Stimulated activated CD4-positive, alpha-beta T cell treated with anti-CD3 and anti-CD28 coated beads, Interleukin-1b, Interleukin-23, amount 100 ng/mL, for 24 hours (primary cell): ENCODE measurements around the gene ANO8.
"Not testable (repeated sequence)": the region's sequence is repeated elsewhere in the genome, so short reads cannot be mapped to it uniquely, and the experiment has no call there.

ENCODE experiments used
- DNase-seq, 4 experiments: peaks; one replicate each; pipeline ENCODE4 v3.0.0-alpha.2; 2020; ENCODE audit warnings: low read depth in 4 of 4, low spot score in 1 of 4

Gene ANO8

DNA sequence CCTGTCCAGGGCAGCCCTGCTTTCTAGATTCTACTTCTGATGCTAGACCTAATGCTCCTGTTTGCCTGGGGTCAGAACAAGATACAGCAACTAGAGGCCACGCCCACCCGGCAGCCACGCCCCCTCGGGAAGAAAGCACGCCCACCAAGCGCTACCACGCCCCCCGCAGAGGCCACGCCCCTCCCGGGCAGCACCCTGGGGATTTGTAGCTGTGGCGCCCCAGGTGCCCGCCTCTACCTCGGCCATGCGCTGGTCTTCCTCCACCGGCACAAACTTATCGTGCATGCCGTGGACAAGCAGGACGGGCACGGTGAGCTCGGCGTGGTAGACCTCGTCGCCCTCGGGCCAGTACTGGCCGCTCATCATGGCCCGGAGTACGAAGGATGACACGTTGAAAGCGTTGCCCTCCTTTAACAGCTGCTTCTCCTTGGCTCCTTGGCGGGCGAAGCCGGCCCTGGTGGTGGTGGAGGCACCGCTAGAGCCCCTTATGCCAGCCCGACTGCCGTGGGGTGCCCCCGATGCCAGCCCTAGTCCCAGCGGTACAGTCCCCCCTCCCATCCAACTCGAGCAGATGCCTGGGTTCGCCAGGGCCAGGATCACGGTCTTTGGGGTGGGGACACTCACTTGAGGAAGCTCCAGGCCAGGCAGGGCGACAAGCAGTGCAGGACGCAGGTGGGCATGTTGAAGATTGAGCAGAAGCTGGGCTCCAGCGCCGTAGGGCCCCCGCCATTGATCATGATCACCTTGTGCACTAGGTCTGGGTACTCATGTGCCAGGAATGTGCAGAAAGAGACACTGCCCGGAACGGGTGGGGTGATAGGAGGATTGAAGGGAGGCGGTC, 40.4 kb downstream of the ANO8 start:
- DNase-seq: peak in 3 of 4 experiments; percentile 38 to 52 (median 44)

DNA sequence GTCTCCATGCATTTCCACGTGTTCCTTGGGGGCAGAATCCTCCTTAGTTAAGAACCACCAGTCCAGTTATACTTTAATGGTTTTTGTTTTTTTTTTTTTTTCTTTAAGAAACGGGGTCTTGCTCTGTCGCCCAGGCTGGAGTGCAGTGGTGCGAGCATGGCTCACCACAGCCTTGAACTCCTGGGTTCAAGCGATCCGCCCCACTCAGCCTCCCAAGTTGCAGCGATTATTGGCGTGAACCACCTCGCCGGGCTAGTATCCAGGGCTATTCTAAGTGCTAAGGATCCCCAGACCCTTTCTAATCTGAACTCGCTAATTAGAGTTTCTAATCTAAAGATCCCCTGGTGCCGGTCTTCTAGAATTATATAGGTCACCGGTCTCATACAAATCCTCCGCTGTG, 41.0 kb downstream of the ANO8 start:
- no peak for DNase-seq

DNA sequence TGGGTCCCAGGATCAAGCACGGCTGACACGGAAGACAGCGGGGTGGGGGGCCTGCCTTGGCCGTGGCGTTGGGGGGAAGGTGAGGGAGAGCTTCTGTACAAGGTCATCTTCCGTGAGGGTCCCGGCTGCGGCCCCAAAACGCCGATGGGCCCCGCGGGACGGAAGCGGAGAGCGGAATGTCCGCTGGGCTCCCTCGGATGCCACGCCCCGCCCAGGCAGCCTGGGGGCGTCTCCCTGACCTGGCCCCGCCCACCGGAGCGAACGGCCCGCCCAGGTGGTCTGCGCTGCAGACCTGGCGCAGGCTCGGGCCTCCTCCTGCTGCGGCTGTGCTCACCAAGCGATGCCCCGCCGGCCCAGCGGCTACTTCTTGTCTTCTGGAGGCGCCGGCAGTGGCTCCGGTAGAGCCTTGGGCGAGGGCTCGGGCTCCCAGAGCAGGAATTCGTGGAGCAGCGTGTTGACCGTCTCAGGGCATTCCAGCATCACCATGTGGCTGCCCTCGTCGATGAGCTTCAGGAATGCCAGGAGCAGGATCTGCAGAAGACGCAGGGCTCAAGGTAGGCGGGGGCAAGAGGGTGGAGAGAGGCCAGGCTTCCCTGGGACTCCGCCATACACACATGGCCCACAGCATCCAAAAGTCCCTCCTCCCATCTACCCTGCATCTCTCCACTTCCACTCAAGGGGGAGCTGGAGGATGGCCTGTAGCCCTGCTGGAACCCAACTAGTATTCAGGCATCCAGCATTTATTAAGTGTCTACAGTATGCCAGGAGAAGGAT, 42.2 kb downstream of the ANO8 start:
- peak in 3 of 4 experiments; percentile 71 to 76 (median 71) for DNase-seq

DNA sequence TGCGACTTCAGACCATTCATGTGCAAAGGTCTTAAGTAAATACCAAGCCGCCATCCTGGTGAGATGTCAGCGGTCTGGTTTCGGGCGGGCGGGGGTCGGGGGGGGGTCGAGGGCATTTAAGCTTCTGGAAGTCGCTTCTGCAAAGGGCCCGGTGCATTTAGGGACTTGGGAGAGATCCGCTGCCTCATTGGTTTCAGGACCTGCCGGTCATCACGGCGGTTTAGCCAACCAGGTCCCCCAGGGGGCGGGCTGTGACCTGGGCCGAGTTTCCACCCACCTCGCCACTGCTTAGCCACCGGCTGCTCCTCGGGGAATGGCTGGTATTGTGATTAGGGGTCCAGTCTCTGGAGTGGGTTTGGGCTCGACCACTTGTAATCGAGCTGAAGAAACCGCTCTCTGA, 45.2 kb downstream of the ANO8 start:
- DNase-seq: peak in 2 of 4 experiments; percentile 22 to 59

DNA sequence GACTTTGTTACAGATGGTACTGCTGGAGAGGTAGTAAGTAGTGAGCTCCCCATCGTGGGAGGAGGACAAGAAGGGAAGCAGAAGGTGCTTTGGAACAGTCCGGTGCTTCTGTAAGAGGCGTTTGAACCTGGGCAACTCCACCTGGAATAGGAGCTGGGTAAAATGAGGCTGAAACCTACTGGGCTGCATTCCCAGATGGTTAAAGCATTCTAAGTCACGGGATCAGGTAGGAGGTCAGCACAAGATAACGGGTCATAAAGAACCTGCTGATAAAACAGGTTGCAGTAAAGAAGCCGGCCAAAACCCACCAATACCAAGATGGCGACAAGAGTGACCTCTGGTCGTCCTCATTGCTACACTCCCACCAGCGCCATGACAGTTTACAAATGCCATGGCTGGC, 47.9 kb downstream of the ANO8 start:
- DNase-seq: no peak

DNA sequence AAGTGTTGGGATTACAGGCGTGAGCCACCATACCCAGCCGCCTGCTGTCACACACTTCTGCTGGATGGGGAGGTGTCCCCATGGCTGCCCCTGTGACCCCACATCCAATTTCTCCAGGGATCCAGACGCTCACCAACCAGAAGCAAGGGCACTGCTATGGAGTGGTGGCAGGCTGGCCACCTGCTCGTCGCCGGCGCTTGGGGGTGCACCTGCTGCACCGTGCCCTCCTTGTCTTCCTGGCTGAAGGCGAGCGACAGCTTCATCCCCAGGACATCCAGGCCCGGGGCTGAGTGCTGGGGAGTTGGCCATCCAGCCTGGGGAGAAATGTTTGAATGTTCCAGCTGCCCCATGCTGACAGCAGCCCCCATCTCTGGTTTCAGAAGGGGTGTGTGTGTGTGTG, 48.4 kb downstream of the ANO8 start:
- no peak for DNase-seq

DNA sequence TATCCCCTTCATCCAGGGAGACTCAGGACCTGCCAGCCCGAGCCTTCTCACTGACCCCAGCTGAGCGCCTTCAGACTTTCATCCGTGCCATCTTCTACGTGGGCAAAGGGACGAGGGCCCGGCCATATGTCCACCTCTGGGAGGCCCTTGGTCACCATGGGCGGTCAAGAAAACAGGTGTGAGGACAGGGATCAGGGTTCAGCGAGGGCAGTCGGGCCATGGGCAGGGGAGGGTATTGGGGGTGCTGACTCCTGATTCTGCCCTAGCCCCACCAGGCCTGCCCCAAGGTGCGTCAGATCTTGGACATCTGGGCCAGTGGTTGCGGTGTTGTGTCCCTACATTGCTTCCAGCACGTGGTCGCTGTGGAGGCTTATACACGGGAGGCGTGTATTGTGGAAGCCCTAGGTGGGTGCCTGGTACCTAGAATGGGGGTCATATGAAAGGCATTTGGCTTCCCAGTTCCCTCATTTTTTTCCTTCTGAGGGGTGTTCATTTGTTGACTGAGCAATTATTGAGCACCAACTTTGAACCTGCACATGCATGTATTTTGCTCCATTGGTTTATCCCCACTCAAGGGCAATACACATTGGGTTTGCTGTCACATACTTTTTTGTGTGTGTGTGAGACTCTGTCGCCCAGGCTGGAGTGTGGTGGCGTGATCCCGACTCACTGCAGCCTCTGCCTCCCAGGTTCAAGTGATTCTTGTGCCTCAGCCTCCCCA, 49.1 kb downstream of the ANO8 start:
- no peak for DNase-seq

DNA sequence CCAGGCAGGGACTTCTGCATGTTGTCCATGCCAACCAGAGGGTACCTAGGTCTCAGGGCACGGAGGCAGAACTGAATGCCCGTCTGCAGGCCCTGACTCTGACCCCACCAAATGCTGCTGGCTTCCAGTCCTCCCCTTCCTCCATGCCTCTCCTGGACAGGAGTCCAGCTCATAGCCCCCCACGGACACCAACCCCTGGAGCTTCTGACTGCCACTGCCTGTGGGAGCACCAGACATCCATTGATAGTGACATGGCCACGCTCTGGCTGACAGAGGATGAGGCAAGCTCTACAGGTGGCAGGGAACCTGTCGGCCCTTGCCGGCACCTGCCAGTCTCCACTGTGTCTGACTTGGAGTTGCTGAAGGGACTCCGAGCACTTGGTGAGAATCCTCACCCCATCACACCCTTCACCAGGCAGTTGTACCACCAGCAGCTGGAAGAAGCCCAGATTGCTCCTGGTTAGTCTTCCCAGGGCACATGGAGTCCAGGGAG, 51.1 kb downstream of the ANO8 start:
- DNase-seq: no peak

DNA sequence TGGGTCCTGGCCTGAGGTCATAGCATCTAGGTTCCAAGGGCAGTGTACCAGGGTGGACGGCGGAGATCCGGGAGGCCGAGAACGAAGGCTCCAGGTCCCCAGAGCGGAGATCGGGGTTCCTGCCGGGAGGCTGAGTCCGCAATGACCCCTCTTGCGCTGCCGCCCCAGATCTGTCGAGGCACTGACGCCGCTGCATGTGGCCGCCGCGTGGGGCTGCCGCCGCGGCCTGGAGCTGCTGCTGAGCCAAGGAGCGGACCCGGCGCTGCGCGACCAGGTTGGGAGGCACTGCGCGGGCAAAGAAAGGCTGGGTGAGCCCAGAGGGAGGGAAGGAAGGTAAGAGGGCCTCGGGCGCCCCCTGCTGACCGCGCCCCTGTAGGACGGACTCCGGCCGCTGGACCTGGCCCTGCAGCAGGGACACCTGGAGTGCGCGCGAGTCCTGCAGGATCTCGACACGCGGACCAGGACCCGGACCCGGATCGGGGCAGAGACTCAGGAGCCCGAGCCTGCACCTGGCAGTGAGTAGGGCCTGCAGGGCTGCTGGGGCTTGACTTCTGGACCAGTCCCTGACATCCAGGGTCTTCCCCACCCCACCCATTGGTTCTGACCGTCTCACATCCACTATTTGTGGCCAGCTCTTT, 52.0 kb downstream of the ANO8 start:
- DNase-seq: peak in 3 of 4 experiments; percentile 62 to 73 (median 69)

DNA sequence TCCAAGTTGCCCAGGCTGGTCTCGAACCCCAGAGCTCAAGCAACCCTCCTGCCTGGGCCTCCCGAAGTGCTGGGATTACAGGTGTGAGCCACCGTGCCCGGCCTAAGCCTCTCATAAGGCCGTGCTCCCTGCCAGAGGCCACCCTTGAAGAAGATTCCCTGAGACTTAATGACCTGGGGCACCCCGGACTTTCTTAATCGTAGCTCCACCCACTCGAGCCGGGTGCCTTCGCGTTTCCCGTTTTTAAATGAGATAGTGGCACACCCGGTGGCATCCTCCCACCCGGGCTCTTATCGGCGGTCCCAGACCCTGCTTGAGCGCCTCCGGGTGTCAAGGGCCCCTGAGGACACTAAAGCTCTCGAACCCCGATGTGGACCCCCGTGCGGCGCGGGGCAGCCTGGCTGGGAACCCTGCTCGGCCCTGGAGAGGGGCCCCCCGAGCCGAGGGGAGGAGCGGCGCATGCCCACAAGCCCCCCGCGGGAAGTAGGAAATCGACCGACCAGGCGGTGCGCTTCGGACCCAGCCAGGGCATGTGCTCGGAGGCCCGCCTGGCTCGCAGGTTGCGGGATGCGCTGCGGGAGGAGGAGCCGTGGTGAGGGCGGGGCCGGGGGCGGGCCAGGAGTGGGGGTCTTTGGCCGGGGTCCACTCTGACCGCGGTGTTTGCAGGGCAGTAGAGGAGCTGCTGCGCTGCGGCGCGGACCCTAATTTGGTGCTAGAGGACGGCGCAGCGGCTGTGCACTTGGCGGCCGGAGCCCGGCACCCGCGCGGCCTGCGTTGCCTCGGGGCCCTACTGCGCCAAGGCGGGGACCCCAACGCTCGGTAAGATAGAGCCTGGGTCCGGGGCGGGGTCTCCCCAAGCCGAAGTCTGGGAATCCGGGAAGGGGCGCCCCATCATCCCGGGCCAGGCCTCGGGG, 53.0 kb downstream of the ANO8 start, which contains the start of gene ANKLE1:
Gene ANKLE1, plus strand, starts transcription at position 511 of the 914 bp plus-strand sequence. Its CDS starts 20 bp downstream, at position 531.
- peak in 1 of 4 experiments; percentile 39 for DNase-seq

DNA sequence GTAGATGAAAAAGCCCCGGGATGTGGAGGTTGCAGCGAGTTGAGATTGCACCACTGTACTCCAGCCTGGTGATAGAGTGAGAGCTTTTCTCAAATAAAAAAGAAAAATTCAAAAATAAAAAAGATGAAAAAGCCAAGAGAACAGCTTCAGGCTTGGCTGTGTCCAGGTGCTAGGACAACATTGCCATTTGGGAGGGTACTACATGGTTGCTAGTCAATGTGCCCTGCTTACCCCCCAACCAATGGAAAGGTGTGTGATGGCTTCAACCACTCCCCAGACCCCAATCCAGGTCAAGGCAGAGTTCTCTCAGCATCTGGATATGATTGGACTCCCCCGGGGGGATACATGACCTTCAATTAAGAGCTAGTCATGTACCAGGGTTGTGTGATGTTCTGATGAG, 55.2 kb downstream of the ANO8 start:
- DNase-seq: no peak

DNA sequence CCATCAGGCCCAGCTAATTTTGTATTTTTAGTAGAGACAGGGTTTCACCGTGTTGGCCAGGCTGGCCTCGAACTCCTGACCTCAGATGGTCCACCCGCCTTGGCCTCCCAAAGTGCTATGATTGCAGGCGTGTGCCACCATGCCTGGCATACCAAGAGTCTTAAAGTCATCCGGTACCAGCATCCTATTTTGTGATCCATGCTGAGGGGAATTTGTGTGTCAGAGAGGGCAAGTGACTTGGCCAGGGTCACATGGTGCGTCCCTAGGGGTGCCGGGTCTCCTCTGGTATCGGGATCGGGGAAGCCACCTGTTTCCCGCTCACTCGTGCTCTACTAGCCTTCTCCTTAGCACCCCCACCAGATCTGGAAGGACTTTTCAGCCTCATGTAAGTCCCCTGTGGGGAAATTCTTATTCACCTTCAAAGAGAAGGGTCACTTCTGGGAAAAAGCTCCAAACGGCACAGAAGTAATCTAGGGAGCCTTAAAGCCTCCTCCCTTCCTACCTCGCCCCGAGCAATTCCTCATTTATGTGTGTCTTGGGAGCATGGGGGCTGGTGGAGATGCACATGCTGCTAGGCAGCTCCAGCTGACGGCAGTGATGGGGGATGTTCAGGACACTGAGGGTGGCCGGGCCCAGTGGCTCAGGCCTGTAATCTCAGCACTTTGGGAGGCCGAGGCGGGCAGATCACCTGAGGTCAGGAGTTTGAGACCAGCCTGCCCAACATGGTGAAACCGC, 59.0 kb downstream of the ANO8 start:
- no peak for DNase-seq

DNA sequence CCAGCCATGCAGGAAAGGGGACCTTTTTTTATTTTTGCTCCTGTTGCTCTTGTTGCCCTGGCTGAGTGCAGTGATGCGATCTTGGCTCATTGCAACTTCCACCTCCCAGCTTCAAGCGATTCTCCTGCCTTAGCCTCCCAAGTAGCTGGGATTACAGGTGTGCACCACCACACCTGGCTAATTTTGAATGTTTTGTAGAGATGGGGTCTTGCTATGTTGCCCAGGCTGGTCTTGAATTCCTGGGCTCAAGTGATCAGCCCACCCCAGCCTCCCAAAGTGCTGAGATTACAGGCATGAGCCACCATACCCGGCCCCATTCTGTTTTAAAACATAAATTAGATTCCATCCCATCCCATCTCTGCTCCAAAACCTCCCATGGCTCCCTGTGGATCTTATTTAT, 59.8 kb downstream of the ANO8 start:
- DNase-seq: not testable (repeated sequence)
